ENCODE measurements around the gene MSI2. TPM values are rescaled to one million over a fixed set of nuclear protein-coding genes. Genes with fewer than 3 reads are reported as not detected.

Gene MSI2
- total RNA-seq, 1 donor from 2014 or later, result 23.1 TPM

DNA sequence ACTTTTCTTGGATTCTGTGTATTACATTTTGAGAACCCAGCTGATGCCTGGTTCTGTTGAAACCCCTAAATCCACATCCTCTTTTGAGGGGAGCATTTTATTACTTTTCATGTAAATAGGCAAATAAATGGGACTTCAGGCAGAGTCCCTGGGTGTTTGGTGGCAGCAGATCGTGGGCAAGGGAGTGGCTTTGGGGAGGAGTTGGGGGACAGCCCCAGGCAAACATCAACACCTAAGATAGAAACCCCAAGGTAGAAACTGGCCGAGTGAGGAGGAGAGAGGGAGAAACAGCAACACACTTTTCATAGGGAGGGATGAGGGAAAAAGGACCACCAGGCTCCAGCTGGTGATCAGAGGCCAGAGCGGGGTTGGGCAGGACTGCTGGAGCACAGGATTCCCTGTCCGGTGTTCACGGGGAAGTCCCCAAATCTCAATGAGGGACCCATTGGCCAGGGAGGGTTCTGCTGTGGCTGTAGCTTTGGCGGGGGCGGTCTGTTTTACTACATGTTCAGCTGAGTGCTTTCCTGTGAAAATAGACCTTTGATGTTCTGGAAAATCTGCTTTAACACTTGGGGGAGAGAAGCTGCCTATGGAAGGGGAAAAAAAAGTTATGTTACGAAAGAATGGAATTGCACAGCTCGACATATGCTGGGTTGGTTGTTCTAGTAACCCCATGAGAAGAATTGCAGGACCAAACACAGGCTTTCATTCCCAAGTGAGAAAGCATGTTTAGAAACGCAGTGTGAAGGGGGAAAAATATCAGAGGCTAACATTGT is 46.6 kb downstream of the MSI2 start:
- no peak for DNase-seq (ENCODE audit: low spot score)
- no peak overlapping the region for H3K4me3 Mint-ChIP-seq (ENCODE audit: unreplicated experiment)
- no peaks in the 10 kb centered on the region for H3K27me3 Mint-ChIP-seq (ENCODE audit: low read depth)
- peaks cover 11% of the 10 kb centered on the region for H3K4me1 Mint-ChIP-seq (ENCODE audit: low read depth)
- peaks cover 6% of the 10 kb centered on the region for H3K36me3 Mint-ChIP-seq (ENCODE audit: low read depth)
- no peak overlapping the region for H3K27ac Mint-ChIP-seq (ENCODE audit: unreplicated experiment)
- TF ChIP-seq, protein P1, sequence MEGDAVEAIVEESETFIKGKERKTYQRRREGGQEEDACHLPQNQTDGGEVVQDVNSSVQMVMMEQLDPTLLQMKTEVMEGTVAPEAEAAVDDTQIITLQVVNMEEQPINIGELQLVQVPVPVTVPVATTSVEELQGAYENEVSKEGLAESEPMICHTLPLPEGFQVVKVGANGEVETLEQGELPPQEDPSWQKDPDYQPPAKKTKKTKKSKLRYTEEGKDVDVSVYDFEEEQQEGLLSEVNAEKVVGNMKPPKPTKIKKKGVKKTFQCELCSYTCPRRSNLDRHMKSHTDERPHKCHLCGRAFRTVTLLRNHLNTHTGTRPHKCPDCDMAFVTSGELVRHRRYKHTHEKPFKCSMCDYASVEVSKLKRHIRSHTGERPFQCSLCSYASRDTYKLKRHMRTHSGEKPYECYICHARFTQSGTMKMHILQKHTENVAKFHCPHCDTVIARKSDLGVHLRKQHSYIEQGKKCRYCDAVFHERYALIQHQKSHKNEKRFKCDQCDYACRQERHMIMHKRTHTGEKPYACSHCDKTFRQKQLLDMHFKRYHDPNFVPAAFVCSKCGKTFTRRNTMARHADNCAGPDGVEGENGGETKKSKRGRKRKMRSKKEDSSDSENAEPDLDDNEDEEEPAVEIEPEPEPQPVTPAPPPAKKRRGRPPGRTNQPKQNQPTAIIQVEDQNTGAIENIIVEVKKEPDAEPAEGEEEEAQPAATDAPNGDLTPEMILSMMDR (IDR thresholded peaks at IDR 0.05), result no peak
- peaks cover 7% of the 10 kb centered on the region for H3K9me3 Mint-ChIP-seq (ENCODE audit: low read depth)

- Mint-ChIP-seq H3K9me3 (ENCODE audit: low read depth) (no peaks in the 10 kb centered on the region), H3K27ac (ENCODE audit: unreplicated experiment) (no peak overlapping the region), H3K27me3 (ENCODE audit: low read depth) (no peaks in the 10 kb centered on the region), H3K36me3 (ENCODE audit: low read depth) (peaks cover 3% of the 10 kb centered on the region), H3K4me3 (ENCODE audit: unreplicated experiment) (no peak overlapping the region), H3K4me1 (ENCODE audit: low read depth) (peaks cover 11% of the 10 kb centered on the region)
- no peak for DNase-seq (ENCODE audit: low spot score)
- TF ChIP-seq, protein P1 (IDR thresholded peaks at IDR 0.05), result no peak
Measured at GRCh38 chr17:57305144-57305728, 48.9 kb downstream of the MSI2 start.

- H3K36me3 Mint-ChIP-seq (ENCODE audit: low read depth), result peaks cover 3% of the 10 kb centered on the region
- no peaks in the 10 kb centered on the region for H3K27me3 Mint-ChIP-seq (ENCODE audit: low read depth)
- no peak overlapping the region for H3K4me3 Mint-ChIP-seq (ENCODE audit: unreplicated experiment)
- DNase-seq (ENCODE audit: low spot score), result no peak
- H3K4me1 Mint-ChIP-seq (ENCODE audit: low read depth), result peaks cover 11% of the 10 kb centered on the region
- TF ChIP-seq, protein P1 (IDR thresholded peaks at IDR 0.05), result no peak
- no peak overlapping the region for H3K27ac Mint-ChIP-seq (ENCODE audit: unreplicated experiment)
- H3K9me3 Mint-ChIP-seq (ENCODE audit: low read depth), result no peaks in the 10 kb centered on the region
Measured at GRCh38 chr17:57305908-57306504, 49.7 kb downstream of the MSI2 start.

DNA sequence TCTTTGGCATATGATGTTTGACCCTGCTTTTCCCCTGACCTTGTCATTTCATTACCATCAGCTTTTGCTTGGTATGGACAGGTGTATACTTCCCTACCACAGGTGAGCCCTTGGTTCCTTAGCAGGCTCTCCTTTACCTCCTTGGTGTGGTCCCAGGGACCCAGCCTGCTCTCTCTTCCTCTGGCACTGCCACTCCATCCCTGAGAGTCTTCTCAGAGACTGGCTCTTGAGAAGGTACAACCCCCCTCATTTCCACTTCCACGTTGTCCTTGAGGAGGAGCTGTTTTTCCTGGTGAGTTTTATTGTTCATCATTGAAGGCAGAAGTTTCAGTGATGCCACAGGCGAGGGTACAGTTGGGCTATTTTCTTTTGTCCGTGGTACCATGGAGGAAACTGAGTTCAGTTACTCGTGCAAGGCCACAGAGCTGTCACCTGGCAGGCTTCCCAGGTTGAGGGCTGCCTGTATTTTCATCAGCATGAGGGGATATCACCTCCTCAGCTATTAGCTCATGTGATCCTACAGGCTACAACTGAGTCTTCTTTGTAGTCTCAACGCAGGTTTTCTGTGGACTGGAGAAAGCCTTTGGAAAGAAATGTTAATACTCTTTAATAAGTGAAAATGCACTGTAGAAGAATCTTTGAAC is 52.3 kb downstream of the MSI2 start:
- peaks cover 3% of the 10 kb centered on the region for H3K36me3 Mint-ChIP-seq (ENCODE audit: low read depth)
- no peak for DNase-seq (ENCODE audit: low spot score)
- no peak overlapping the region for H3K27ac Mint-ChIP-seq (ENCODE audit: unreplicated experiment)
- H3K4me3 Mint-ChIP-seq (ENCODE audit: unreplicated experiment), result no peak overlapping the region
- no peaks in the 10 kb centered on the region for H3K9me3 Mint-ChIP-seq (ENCODE audit: low read depth)
- TF ChIP-seq, protein P1 (IDR thresholded peaks at IDR 0.05), result no peak
- H3K4me1 Mint-ChIP-seq (ENCODE audit: low read depth), result peaks cover 11% of the 10 kb centered on the region
- no peaks in the 10 kb centered on the region for H3K27me3 Mint-ChIP-seq (ENCODE audit: low read depth)

DNA sequence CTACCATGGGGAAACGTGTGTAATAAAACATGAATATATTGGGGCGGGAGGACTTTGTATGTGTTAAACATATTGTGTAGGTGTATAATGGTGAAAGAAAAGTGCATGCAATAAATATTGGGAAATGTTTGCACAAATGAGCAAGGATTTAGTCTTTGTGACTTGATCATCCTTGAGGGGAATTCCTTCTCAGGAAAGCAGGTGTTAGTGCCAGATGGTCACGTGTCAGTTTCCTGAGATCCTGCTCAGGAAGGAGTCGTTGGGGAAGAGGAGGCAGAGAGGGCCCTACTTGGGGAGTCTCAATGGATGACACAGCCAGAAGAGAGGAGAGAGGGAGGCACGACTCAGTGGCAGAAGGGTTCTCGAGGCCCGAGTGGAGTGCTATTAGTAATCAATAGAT is 53.2 kb downstream of the MSI2 start:
- DNase-seq (ENCODE audit: low spot score), result no peak
- no peaks in the 10 kb centered on the region for H3K9me3 Mint-ChIP-seq (ENCODE audit: low read depth)
- peaks cover 11% of the 10 kb centered on the region for H3K4me1 Mint-ChIP-seq (ENCODE audit: low read depth)
- H3K4me3 Mint-ChIP-seq (ENCODE audit: unreplicated experiment), result no peak overlapping the region
- no peak overlapping the region for H3K27ac Mint-ChIP-seq (ENCODE audit: unreplicated experiment)
- no peaks in the 10 kb centered on the region for H3K27me3 Mint-ChIP-seq (ENCODE audit: low read depth)
- H3K36me3 Mint-ChIP-seq (ENCODE audit: low read depth), result peaks cover 3% of the 10 kb centered on the region
- TF ChIP-seq, protein P1 (IDR thresholded peaks at IDR 0.05), result no peak

Data from chondrocyte (in vitro differentiated cells).